GM12865 (cell line): ENCODE data around the gene MVB12B.

Experiments used
- DNase-seq: peaks from one replicate; pipeline ENCODE4 v3.0.0; 2010; ENCODE audit warnings: low read depth
- H3K4me3 ChIP-seq: 2 replicates; pipeline ENCODE4 v1.5.1; 2011; ENCODE audit warnings: mild to moderate bottlenecking, low read depth, low read length, control low read depth
- TF ChIP-seq, protein P1 (sequence below): IDR thresholded peaks from 2 replicates; pipeline ENCODE4 v1.5.1; 2011; ENCODE audit warnings: low read length, control low read depth, low read depth, inconsistent platforms; ENCODE audit not compliant: insufficient read depth; ENCODE audit errors: missing control alignments

The MVB12B gene

DNA sequence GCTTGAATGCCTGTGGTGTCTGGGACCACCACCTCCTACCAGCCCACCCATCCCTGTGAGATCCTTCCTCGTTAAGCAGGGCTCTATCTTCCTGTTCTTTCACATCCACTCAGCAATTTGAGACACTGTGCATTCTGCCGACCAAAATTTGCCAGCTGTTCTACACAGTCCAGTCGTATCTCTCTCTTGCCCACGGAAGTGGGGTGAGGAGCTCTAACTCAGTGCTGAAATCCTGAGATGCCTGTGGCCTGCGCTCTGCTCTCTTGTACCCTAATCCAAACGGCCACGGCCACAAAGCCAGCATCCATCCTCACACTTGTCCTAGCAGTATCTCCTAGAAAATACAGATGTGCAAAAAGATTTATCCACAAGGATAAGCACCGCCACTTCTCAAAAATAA is 97.9 kb downstream of the MVB12B start:
- DNase-seq: no peak
- TF ChIP-seq, protein P1, sequence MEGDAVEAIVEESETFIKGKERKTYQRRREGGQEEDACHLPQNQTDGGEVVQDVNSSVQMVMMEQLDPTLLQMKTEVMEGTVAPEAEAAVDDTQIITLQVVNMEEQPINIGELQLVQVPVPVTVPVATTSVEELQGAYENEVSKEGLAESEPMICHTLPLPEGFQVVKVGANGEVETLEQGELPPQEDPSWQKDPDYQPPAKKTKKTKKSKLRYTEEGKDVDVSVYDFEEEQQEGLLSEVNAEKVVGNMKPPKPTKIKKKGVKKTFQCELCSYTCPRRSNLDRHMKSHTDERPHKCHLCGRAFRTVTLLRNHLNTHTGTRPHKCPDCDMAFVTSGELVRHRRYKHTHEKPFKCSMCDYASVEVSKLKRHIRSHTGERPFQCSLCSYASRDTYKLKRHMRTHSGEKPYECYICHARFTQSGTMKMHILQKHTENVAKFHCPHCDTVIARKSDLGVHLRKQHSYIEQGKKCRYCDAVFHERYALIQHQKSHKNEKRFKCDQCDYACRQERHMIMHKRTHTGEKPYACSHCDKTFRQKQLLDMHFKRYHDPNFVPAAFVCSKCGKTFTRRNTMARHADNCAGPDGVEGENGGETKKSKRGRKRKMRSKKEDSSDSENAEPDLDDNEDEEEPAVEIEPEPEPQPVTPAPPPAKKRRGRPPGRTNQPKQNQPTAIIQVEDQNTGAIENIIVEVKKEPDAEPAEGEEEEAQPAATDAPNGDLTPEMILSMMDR: no peak
- no peak overlapping the region for H3K4me3 ChIP-seq

DNA sequence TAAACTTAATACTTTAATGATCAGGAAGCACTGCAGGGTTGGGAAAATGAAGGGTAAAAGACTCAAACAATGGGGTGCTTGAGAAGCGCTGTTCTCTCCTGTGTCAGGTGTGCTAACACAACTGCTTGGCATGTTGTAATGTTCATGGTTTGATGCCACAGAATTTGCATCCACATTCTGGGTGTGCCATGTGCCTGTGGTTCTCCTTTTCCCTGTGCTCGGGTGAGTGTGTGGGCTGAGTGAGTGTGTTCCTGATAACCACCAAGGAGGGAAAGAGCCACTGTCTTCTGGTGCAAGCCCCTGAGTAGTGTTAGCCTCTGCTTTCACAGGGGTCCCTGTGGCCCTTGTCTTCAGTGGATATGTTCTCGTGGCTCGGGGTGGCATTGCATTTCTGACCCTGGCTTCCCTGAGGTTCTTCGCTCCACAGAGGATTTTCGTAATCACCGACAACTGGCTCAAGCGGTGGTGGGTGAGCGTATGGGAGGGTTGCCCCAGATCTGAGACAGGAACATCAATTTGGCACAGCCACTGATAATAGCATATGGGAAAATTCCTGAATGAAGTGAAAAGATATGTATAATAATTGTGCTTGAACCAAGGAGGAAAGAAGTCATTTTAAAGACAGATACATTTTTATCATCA is 102.0 kb downstream of the MVB12B start:
- TF ChIP-seq, protein P1: no peak
- no peak overlapping the region for H3K4me3 ChIP-seq
- no peak for DNase-seq

DNA sequence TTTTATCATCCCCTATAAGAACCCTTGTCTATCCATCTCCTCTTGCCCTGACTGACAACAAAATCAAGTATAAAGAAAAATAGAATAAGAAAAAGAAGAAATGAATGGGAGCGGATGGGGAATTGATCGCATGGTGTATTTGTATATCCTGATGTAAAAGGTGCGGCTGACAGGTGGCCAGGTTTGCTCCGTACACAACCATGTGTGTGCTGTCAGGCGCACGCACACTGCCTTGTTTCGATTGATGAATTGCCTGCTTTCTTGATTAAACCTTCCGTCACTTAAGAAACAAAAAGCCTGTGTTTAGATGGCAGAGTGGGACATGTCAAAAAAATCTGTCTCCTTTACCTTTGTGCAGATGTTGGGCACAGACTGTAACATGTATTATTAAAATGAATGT is 102.6 kb downstream of the MVB12B start:
- TF ChIP-seq, protein P1: no peak
- no peak overlapping the region for H3K4me3 ChIP-seq
- no peak for DNase-seq

DNA sequence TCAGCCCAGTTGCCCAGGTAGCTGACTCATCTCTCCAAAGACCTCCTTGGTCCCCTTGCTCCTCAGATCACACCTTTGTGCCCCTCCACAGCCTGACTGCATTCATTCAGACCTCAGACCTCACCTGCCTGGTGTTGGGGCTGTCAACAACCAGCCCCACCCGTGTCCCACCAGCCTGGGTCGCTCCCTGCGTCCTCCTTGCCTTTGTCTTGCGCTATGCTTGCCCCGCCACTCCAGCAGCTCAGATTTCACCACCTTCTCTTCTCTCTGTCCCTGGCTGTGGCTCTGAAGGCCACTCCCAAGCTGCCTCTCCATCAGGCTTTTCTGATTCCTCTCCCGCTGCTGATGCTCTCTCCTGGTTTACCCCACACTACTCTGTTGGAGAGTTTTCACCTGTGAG is 103.5 kb downstream of the MVB12B start:
- TF ChIP-seq, protein P1: no peak
- H3K4me3 ChIP-seq: no peak overlapping the region
- DNase-seq: no peak

DNA sequence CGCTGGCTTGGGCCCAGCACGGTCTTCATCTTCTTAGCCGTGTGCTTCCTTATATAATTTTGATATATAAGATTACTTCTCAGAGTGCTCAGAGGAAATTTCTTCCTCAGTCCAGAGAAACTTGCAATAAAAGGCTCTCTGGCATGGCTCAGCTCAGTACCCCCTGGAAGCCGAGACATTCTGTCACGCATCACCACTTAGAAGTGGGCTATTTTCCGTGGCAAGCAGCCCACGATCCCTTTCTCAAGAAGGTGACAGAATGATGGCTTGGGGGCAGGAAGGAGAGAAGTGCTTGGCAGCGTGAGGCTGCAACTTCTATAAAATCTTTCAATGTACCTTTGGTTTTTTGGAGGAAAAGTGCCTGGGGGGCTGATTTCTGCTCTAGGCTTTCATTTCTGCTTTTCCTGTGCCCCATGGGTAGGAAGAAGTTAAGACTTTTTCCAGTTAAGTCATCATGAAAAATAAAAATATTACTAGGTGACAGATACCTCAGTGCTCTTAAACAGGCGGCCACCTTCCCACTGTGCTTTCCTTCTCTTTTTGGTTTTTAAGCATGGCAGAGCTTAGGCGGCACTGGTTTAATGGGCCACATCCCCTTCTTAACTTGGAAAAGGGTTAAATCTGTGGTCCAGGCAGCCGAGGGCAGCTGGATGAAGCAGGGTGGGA is 104.6 kb downstream of the MVB12B start:
- DNase-seq: no peak
- H3K4me3 ChIP-seq: no peak overlapping the region
- TF ChIP-seq, protein P1: no peak

DNA sequence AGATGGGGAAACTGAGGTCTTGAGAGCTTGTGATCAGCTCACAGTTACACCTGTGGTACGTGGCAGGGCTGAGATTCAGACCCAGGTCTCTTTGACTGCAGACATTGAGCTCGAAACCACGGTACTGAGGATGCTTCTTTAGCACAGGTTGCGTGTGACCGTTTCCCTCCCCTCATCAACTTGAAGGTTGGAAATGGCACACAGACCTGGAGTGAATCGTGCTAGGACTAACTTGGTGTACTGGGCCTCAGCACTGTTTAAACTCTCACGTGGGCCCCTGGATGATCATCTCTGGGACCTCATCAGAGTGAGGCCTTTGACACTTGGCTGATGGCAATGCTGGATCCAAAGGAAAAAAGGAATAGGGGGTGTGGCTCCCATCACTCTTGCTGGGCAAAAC is 106.0 kb downstream of the MVB12B start:
- TF ChIP-seq, protein P1: no peak
- no peak overlapping the region for H3K4me3 ChIP-seq
- no peak for DNase-seq

DNA sequence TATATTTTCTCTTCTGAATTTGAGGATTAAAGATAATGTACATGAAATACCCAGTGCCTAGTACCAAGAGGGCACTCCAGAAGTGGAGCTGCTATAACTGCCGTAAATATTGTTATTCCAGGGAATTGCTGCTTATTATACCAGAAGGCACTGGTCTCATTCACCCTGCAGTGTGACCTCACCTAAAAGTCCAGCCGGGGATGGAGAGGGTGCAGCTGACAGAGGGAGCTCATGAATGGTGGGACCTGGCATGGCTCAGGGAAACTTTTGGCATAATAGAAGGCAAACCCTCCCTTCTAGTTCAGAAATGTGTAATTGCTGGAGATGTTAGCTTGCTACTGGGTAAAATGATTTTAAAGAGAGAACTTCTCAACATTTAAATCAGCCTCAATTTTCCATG is 108.5 kb downstream of the MVB12B start:
- TF ChIP-seq, protein P1: no peak
- no peak overlapping the region for H3K4me3 ChIP-seq
- no peak for DNase-seq
